ENCODE measurements around the gene SOCS4.

The SOCS4 gene

DNA sequence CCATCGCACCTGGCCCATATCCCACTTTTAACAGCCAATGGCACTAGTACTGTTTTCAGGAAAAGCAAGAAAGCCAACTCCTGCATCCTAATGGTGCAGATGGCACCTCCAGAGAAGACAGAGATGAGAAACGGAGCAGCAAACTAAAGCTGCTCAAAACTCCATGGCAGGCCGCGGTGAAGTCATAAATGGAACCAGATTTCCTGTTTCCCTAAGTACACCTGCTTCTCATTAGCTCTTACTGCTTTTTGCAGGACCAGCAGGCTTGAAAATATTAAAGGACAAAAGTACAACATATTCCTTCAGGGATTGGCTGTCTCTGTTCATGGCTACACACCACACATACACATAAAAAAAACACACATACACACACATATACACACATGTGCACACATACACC lies 65.3 kb downstream of the SOCS4 start:
- no peak for DNase-seq

GRCh38 chr14:55094292-55095157 lies 67.5 kb downstream of the SOCS4 start:
- no peak for DNase-seq

GRCh38 chr14:55097881-55098560 lies 71.0 kb downstream of the SOCS4 start:
- DNase-seq = no peak

DNA sequence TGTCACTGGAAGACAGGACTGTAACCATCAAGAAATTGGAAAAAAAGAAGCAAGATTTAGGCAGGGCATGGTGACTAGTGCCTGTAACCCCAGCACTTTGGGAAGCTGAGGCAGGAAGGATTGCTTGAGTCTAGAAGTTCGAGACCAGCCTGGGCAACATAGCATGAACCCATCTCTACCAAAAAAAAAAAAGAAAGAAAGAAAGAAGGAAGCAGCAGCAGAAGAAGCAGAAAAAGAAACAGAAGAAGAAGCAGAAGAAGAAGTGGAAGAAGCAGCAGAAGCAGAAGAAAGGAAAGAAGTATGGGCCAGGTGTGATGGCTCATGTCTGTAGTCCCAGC lies 71.5 kb downstream of the SOCS4 start:
- no peak for DNase-seq
